Ovary (tissue), 9 donors: ENCODE data around the gene DOHH. TPM values are rescaled to one million over a fixed set of nuclear protein-coding genes. Genes with fewer than 3 reads are reported as not detected.

Source experiments
- DNase-seq, 5 donors: peaks; one replicate each; pipeline ENCODE4 v3.0.0-alpha.2; 2019 to 2020
- H3K27ac ChIP-seq, 2 donors: fragments of 200-600 bp; one replicate each; pipeline versions ENCODE4 v1.5.1 to v1.8.0; 2019 to 2022
- H3K27me3 ChIP-seq: fragments of 200-600 bp; one replicate; pipeline ENCODE4 v1.8.0; 2022
- H3K36me3 ChIP-seq: fragments of 200-600 bp; sonication (generic); one replicate; pipeline ENCODE4 v1.5.1; 2019
- H3K4me1 ChIP-seq: one replicate; pipeline ENCODE4 v1.8.1; 2013; ENCODE audit warnings: mild to moderate bottlenecking, moderate library complexity; ENCODE audit not compliant: insufficient read depth
- H3K4me3 ChIP-seq: fragments of 200-600 bp; sonication (generic); one replicate; pipeline ENCODE4 v1.5.1; 2017
- H3K9me3 ChIP-seq, 2 donors: fragments of 200-600 bp in 1 of 2; sonication (generic) in 1 of 2; one replicate each; pipeline versions ENCODE4 v1.5.1 to v1.8.1; 2013 to 2019; ENCODE audit warnings: mild to moderate bottlenecking in 1 of 2, moderate library complexity in 1 of 2
- CTCF ChIP-seq, 3 donors: fragments of 450-650 bp in 2 of 3; fragments of 200-600 bp in 1 of 3; IDR thresholded peaks; one replicate each; pipeline versions ENCODE4 v1.5.1 to v1.8.0; 2016 to 2022; ENCODE audit warnings: antibody characterized with exemption in 3 of 3, mild to moderate bottlenecking in 1 of 3
- EP300 ChIP-seq: sonication (generic); formaldehyde crosslinking; IDR thresholded peaks from one replicate; pipeline ENCODE4 v1.6.1; 2017; ENCODE audit warnings: antibody characterized with exemption
- POLR2A ChIP-seq: fragments of 450-650 bp; IDR thresholded peaks from one replicate; pipeline ENCODE4 v1.6.1; 2017; ENCODE audit warnings: antibody characterized with exemption, mild to moderate bottlenecking, moderate library complexity
- WGBS, 3 donors: extraction: QIAGEN DNeasy Blood & Tissue Kit in 1 of 3; methylation state at CpG; one replicate each; pipeline versions ENCODE4 v1.1.5 to v1.1.7; 2013 to 2017; 5-methylcytosine and 5-hydroxymethylcytosine counted together
- intact Hi-C, 4 donors: fragments of 100-400 bp; cut with DNase I; formaldehyde crosslinking; loops; one replicate each; pipeline versions ENCODE4 v1.11.0 to v1.15.1; 2022 to 2023
- polyA plus RNA-seq, 2 donors: library from polyadenylated mRNA; stranded (reverse); fragments of 200-250 nt in 1 of 2; fragments of 350-450 nt in 1 of 2; fragmentation: Illumina TruSeq in 1 of 2; extraction: RNeasy Lipid Tissue Mini Kit (QIAGEN cat#74804) in 1 of 2; gene quantifications; one replicate each; pipeline ENCODE4 v1.2.3, GENCODE V29; 2013 to 2014
- total RNA-seq, 7 donors: library from RNA; depleted of rRNA in 2 of 7; stranded (reverse); fragments of >200 nt in 2 of 7; fragmentation: NEBNext Ultra II Directional in 3 of 7; extraction: Animal tissue kit (Norgen Biotek cat#: 25700) in 3 of 7; gene quantifications; one replicate each; pipeline versions ENCODE4 v1.1.0 to v1.2.4, GENCODE V29; 2016 to 2023
- donor health status: DM: no; HTN: no; CAD: no; lungs with moderate emphysema.
- donor health status: DM: no; HTN: no; CAD: no.
- donor health status: Bipolar disorder and iron deficiency.
- donor health status: DM: yes; HTN: yes; CAD: no.
- donor health status: DM: no; HTN: no; CAD: no.
- donor health status: DM: yes; HTN: yes; CAD: no.

Gene DOHH
- total and polyA plus RNA-seq, 9 donors: 7.1 to 14.5 (median 8.5) TPM; not detected in 1

GRCh38 chr19:3456925-3457527 is 43.4 kb downstream of the DOHH start:
- Histone ChIP-seq H3K36me3 (no peaks in the 10 kb centered on the region), H3K4me1 (peaks cover 34% of the 10 kb centered on the region), H3K27ac (peak overlapping the region; percentile 92 to 95), H3K4me3 (no peak overlapping the region), H3K27me3 (no peaks in the 10 kb centered on the region), H3K9me3 (no peaks in the 10 kb centered on the region)
- 48 to 57% (median 54%) methylated on average over 18 of the region's 18 CpGs for WGBS, 3 donors
- intact Hi-C loops: no loop called here
- DNase-seq: no peak
- TF ChIP-seq EP300 (no peak), POLR2A (no peak), CTCF (IDR thresholded peaks at IDR 0.05) (no peak)

GRCh38 chr19:3455960-3456601 is 44.4 kb downstream of the DOHH start:
- TF ChIP-seq POLR2A (no peak), EP300 (no peak), CTCF (IDR thresholded peaks at IDR 0.05) (no peak)
- intact Hi-C loops: no loop called here

GRCh38 chr19:3455393-3455955 is 45.0 kb downstream of the DOHH start:
- no peaks in the 10 kb centered on the region for H3K9me3 ChIP-seq
- H3K27ac ChIP-seq: no peak overlapping the region
- no peak for DNase-seq
- TF ChIP-seq POLR2A: no peak
- no peak for TF ChIP-seq EP300
- TF ChIP-seq CTCF (IDR thresholded peaks at IDR 0.05): no peak
- peaks cover 33% of the 10 kb centered on the region for H3K4me1 ChIP-seq
- no peak overlapping the region for H3K4me3 ChIP-seq
- H3K27me3 ChIP-seq: no peaks in the 10 kb centered on the region
- intact Hi-C loops: no loop called here
- 74 to 82% (median 79%) methylated on average over 7 of the region's 7 CpGs for WGBS, 3 donors
- no peaks in the 10 kb centered on the region for H3K36me3 ChIP-seq

More at GRCh38 chr19:3455960-3456601, 44.4 kb downstream of the DOHH start:
- H3K4me1 ChIP-seq: peaks cover 35% of the 10 kb centered on the region
- H3K9me3 ChIP-seq: no peaks in the 10 kb centered on the region
- no peak for DNase-seq
- peak overlapping the region in 1 of 2 donors; percentile 95 for H3K27ac ChIP-seq
- 74 to 81% (median 79%) methylated on average over 33 to 37 of the region's 37 CpGs for WGBS, 3 donors
- no peaks in the 10 kb centered on the region for H3K27me3 ChIP-seq
- H3K36me3 ChIP-seq: no peaks in the 10 kb centered on the region
- H3K4me3 ChIP-seq: no peak overlapping the region

GRCh38 chr19:3454656-3455392 is 45.6 kb downstream of the DOHH start:
- no peak for TF ChIP-seq CTCF (IDR thresholded peaks at IDR 0.05)
- TF ChIP-seq POLR2A: no peak

More at GRCh38 chr19:3454656-3455392, 45.6 kb downstream of the DOHH start:
- no peaks in the 10 kb centered on the region for H3K27me3 ChIP-seq
- H3K36me3 ChIP-seq: no peaks in the 10 kb centered on the region
- intact Hi-C loops: no loop called here
- H3K9me3 ChIP-seq: no peaks in the 10 kb centered on the region
- WGBS, 3 donors: 91 to 92% (median 92%) methylated on average over 15 of the region's 15 CpGs
- DNase-seq: no peak
- H3K4me3 ChIP-seq: no peak overlapping the region
- H3K4me1 ChIP-seq: peaks cover 27% of the 10 kb centered on the region
- H3K27ac ChIP-seq: peak overlapping the region in 1 of 2 donors; percentile 19
